ENCODE measurements around the gene FAM25G.

- TF ChIP-seq CTCF (IDR thresholded peaks at IDR 0.05) (no peak), ELF4 (CRISPR knock-in tag; IDR thresholded peaks at IDR 0.05; ENCODE audit: low read depth) (no peak), FOXK1 (CRISPR knock-in tag; IDR thresholded peaks at IDR 0.05) (no peak), E2F1 (CRISPR knock-in tag; IDR thresholded peaks at IDR 0.05) (no peak), PREB (CRISPR knock-in tag; IDR thresholded peaks at IDR 0.05; ENCODE audit: borderline replicate concordance) (no peak), HMGXB4 (CRISPR knock-in tag; IDR thresholded peaks at IDR 0.05) (no peak)
- TF ChIP-seq, protein P1, sequence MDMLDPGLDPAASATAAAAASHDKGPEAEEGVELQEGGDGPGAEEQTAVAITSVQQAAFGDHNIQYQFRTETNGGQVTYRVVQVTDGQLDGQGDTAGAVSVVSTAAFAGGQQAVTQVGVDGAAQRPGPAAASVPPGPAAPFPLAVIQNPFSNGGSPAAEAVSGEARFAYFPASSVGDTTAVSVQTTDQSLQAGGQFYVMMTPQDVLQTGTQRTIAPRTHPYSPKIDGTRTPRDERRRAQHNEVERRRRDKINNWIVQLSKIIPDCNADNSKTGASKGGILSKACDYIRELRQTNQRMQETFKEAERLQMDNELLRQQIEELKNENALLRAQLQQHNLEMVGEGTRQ (CRISPR knock-in tag; IDR thresholded peaks at IDR 0.05) = no peak
These were observed 32.9 kb downstream of the FAM25G start for GRCh38 chr10:47458466-47459154.

All from WTC11 (cell line).